HEK293 (cell line): ENCODE measurements around the gene LRRC46.

ENCODE experiments used
- HOXA7 ChIP-seq: sonication (generic); formaldehyde crosslinking; IDR thresholded peaks from 2 replicates; pipeline ENCODE4 v1.8.1; 2022; ENCODE audit warnings: missing genetic modification reagents, borderline replicate concordance
- PATZ1 ChIP-seq: fragments of 450-650 bp; formaldehyde crosslinking; IDR thresholded peaks from 2 replicates; pipeline ENCODE4 v1.5.1; 2016; ENCODE audit warnings: missing biosample characterization, missing genetic modification characterization
- PRDM2 ChIP-seq: fragments of 450-650 bp; formaldehyde crosslinking; IDR thresholded peaks from 2 replicates; pipeline ENCODE4 v1.5.1; 2016; ENCODE audit warnings: missing biosample characterization, missing genetic modification characterization, borderline replicate concordance
- ZEB2 ChIP-seq: fragments of 450-650 bp; formaldehyde crosslinking; IDR thresholded peaks from 2 replicates; pipeline ENCODE4 v1.5.1; 2016; ENCODE audit warnings: missing biosample characterization, missing genetic modification characterization
- ZNF132 ChIP-seq: fragments of 450-650 bp; formaldehyde crosslinking; IDR thresholded peaks from 2 replicates; pipeline ENCODE4 v1.5.1; 2017; ENCODE audit warnings: missing biosample characterization, missing genetic modification characterization, borderline replicate concordance
- ZNF174 ChIP-seq: fragments of 450-650 bp; formaldehyde crosslinking; IDR thresholded peaks from 2 replicates; pipeline ENCODE4 v1.5.0; 2017; ENCODE audit warnings: missing biosample characterization, mild to moderate bottlenecking, missing genetic modification characterization
- ZNF23 ChIP-seq: fragments of 450-650 bp; formaldehyde crosslinking; IDR thresholded peaks from 2 replicates; pipeline ENCODE4 v1.5.1; 2016; ENCODE audit warnings: missing biosample characterization, missing genetic modification characterization, borderline replicate concordance
- ZNF280D ChIP-seq: fragments of 450-650 bp; formaldehyde crosslinking; IDR thresholded peaks from 2 replicates; pipeline ENCODE4 v1.5.1; 2016; ENCODE audit warnings: missing biosample characterization, missing genetic modification characterization
- ZNF335 ChIP-seq: fragments of 450-650 bp; formaldehyde crosslinking; conservative IDR thresholded peaks from 2 replicates; pipeline ENCODE4 v1.5.1; 2016; ENCODE audit warnings: missing biosample characterization, missing genetic modification characterization
- ZNF426 ChIP-seq: fragments of 450-650 bp; formaldehyde crosslinking; IDR thresholded peaks from 2 replicates; pipeline ENCODE4 v1.5.1; 2017; ENCODE audit warnings: missing biosample characterization, missing genetic modification characterization, mild to moderate bottlenecking, inconsistent platforms, moderate library complexity
- ZNF433 ChIP-seq: fragments of 450-650 bp; formaldehyde crosslinking; IDR thresholded peaks from 2 replicates; pipeline ENCODE4 v1.5.1; 2016; ENCODE audit warnings: missing biosample characterization, missing genetic modification characterization, low read depth
- ZNF549 ChIP-seq: fragments of 450-650 bp; IDR thresholded peaks from 2 replicates; pipeline ENCODE4 v1.5.1; 2018; ENCODE audit warnings: missing biosample characterization, missing genetic modification characterization, mild to moderate bottlenecking, inconsistent platforms, moderate library complexity
- ZNF571 ChIP-seq: fragments of 450-650 bp; formaldehyde crosslinking; IDR thresholded peaks from 2 replicates; pipeline ENCODE4 v1.5.0; 2017; ENCODE audit warnings: missing biosample characterization, missing genetic modification characterization
- ZNF677 ChIP-seq: fragments of 450-650 bp; IDR thresholded peaks from 2 replicates; pipeline ENCODE4 v1.5.0; 2018; ENCODE audit warnings: missing biosample characterization, mild to moderate bottlenecking, missing genetic modification characterization, moderate library complexity
- ZNF777 ChIP-seq: fragments of 450-650 bp; formaldehyde crosslinking; IDR thresholded peaks from 2 replicates; pipeline ENCODE4 v1.5.1; 2017; ENCODE audit warnings: missing biosample characterization, missing genetic modification characterization, borderline replicate concordance
- ZNF837 ChIP-seq: fragments of 450-650 bp; formaldehyde crosslinking; IDR thresholded peaks from 2 replicates; pipeline ENCODE4 v1.5.1; 2016; ENCODE audit warnings: missing biosample characterization, missing genetic modification characterization
- ZNF843 ChIP-seq: fragments of 450-650 bp; formaldehyde crosslinking; IDR thresholded peaks from 2 replicates; pipeline ENCODE4 v1.5.1; 2016; ENCODE audit warnings: missing biosample characterization, missing genetic modification characterization
- TF ChIP-seq, protein P1 (sequence below): fragments of 450-650 bp; formaldehyde crosslinking; IDR thresholded peaks from 2 replicates; pipeline ENCODE4 v1.5.1; 2016; ENCODE audit warnings: missing biosample characterization, missing genetic modification characterization, borderline replicate concordance
- TF ChIP-seq, protein P2 (sequence below): fragments of 450-650 bp; IDR thresholded peaks from 2 replicates; pipeline ENCODE4 v1.5.1; 2018; ENCODE audit warnings: missing biosample characterization, missing genetic modification characterization
- TF ChIP-seq, protein P3 (sequence below): fragments of 450-650 bp; formaldehyde crosslinking; IDR thresholded peaks from 2 replicates; pipeline ENCODE4 v1.5.1; 2016; ENCODE audit warnings: missing biosample characterization, missing genetic modification characterization

The LRRC46 gene

GRCh38 chr17:47789611-47790561 lies 41.6 kb upstream of the LRRC46 start (continued):
- no peak for TF ChIP-seq ZNF677 (tag by site-specific recombination)
- no peak for TF ChIP-seq ZNF837 (tag by site-specific recombination)
- no peak for TF ChIP-seq ZNF23
- no peak for TF ChIP-seq ZNF843 (tag by site-specific recombination)
- TF ChIP-seq ZNF132, result no peak
- TF ChIP-seq, protein P1, sequence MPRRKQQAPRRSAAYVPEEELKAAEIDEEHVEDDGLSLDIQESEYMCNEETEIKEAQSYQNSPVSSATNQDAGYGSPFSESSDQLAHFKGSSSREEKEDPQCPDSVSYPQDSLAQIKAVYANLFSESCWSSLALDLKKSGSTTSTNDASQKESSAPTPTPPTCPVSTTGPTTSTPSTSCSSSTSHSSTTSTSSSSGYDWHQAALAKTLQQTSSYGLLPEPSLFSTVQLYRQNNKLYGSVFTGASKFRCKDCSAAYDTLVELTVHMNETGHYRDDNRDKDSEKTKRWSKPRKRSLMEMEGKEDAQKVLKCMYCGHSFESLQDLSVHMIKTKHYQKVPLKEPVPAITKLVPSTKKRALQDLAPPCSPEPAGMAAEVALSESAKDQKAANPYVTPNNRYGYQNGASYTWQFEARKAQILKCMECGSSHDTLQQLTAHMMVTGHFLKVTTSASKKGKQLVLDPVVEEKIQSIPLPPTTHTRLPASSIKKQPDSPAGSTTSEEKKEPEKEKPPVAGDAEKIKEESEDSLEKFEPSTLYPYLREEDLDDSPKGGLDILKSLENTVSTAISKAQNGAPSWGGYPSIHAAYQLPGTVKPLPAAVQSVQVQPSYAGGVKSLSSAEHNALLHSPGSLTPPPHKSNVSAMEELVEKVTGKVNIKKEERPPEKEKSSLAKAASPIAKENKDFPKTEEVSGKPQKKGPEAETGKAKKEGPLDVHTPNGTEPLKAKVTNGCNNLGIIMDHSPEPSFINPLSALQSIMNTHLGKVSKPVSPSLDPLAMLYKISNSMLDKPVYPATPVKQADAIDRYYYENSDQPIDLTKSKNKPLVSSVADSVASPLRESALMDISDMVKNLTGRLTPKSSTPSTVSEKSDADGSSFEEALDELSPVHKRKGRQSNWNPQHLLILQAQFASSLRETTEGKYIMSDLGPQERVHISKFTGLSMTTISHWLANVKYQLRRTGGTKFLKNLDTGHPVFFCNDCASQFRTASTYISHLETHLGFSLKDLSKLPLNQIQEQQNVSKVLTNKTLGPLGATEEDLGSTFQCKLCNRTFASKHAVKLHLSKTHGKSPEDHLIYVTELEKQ (tag by site-specific recombination), result no peak
- TF ChIP-seq ZNF426 (tag by site-specific recombination), result no peak
- TF ChIP-seq ZNF777 (tag by site-specific recombination), result peak; percentile 84; the same call in 1 of the 2 replicates
- TF ChIP-seq ZNF335 (tag by site-specific recombination), result peak; percentile 96
- TF ChIP-seq PRDM2, result no peak
- peak; percentile 49 for TF ChIP-seq PATZ1
- no peak for TF ChIP-seq ZNF549 (tag by site-specific recombination)
- TF ChIP-seq ZNF280D, result no peak
- no peak for TF ChIP-seq ZNF571 (tag by site-specific recombination)
- no peak for TF ChIP-seq ZNF433 (tag by site-specific recombination)
- TF ChIP-seq ZEB2 (tag by site-specific recombination), result peak; percentile 70; the same call in 1 of the 2 replicates
- TF ChIP-seq, protein P2, sequence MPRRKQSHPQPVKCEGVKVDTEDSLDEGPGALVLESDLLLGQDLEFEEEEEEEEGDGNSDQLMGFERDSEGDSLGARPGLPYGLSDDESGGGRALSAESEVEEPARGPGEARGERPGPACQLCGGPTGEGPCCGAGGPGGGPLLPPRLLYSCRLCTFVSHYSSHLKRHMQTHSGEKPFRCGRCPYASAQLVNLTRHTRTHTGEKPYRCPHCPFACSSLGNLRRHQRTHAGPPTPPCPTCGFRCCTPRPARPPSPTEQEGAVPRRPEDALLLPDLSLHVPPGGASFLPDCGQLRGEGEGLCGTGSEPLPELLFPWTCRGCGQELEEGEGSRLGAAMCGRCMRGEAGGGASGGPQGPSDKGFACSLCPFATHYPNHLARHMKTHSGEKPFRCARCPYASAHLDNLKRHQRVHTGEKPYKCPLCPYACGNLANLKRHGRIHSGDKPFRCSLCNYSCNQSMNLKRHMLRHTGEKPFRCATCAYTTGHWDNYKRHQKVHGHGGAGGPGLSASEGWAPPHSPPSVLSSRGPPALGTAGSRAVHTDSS (tag by site-specific recombination), result no peak
- TF ChIP-seq ZNF174 (tag by site-specific recombination), result no peak
- TF ChIP-seq, protein P3, sequence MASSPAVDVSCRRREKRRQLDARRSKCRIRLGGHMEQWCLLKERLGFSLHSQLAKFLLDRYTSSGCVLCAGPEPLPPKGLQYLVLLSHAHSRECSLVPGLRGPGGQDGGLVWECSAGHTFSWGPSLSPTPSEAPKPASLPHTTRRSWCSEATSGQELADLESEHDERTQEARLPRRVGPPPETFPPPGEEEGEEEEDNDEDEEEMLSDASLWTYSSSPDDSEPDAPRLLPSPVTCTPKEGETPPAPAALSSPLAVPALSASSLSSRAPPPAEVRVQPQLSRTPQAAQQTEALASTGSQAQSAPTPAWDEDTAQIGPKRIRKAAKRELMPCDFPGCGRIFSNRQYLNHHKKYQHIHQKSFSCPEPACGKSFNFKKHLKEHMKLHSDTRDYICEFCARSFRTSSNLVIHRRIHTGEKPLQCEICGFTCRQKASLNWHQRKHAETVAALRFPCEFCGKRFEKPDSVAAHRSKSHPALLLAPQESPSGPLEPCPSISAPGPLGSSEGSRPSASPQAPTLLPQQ (tag by site-specific recombination), result peak; percentile 80; the same call in 1 of the 2 replicates
- no peak for TF ChIP-seq HOXA7 (CRISPR knock-in tag)
